HG03095 (cell line): ENCODE results near the gene DYNLRB2.
A peak's percentile ranks its signal among the peaks of the same experiment; 100 is the strongest.

Experiments
- ATAC-seq: cut with Tn5 transposase; IDR thresholded peaks from one replicate; pipeline ENCODE4 v1.9.1; 2021; ENCODE audit warnings: moderate library complexity; ENCODE audit not compliant: unreplicated experiment

Gene DYNLRB2

DNA sequence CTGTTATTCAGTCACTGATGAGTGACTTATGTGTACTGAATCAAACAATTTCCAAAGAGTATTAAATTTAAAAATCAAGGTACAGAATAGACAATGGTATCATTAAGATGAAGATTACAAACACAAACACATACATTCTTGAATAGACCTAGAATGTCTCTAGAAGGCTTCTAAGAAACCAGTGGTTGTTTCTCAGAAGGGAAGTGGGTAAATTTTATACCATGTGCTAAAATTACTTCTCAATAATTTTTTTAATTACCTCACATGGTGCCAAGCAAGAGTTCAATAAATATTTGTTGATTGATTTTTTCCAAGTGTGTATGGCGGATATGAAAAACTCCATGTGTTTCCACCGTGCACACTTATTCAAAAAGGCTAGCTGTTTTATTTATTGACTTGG is 6.4 kb downstream of the DYNLRB2 start:
- ATAC-seq: no peak

DNA sequence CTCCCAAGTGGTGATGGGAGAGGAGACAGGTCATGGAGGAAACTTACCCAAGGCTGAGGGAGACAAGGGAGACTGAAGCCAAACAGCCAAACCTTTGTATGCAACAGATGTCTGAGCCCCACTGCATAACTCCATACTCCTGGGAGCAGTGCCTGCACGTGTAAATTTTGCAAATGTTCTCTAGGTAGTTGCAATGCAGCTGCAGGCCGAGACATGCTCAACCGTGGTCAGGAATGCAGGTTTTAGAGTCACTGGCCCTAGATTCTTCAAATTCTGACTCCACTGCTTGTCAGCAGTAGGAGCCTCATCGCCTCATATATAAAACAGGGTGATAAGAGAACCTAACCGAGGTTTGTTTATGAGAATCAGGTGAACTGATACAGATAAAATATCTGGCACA is 11.5 kb downstream of the DYNLRB2 start:
- no peak for ATAC-seq

GRCh38 chr16:80554033-80554432 is 13.2 kb downstream of the DYNLRB2 start:
- ATAC-seq: no peak

DNA sequence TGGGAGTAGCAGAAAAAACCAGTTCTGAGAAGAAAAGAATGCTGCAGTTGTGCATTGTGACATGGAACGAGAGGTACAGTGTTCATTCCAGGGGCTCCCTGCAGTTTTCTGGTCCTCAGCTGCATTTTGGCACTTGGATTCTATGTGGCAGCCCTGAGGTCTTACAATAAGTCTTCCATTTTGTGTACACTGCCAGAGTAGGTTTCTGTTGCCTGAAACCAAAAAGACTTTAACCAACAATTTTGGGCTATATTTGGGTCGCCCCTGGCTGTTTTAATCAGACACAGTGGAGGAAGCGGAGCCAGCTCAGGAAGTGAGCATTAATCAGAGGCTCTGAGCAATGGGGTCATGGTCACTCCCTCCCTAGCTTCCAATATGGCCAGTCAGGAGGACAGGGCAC is 15.7 kb downstream of the DYNLRB2 start:
- no peak for ATAC-seq

GRCh38 chr16:80557037-80557436 is 16.2 kb downstream of the DYNLRB2 start:
- ATAC-seq: no peak

DNA sequence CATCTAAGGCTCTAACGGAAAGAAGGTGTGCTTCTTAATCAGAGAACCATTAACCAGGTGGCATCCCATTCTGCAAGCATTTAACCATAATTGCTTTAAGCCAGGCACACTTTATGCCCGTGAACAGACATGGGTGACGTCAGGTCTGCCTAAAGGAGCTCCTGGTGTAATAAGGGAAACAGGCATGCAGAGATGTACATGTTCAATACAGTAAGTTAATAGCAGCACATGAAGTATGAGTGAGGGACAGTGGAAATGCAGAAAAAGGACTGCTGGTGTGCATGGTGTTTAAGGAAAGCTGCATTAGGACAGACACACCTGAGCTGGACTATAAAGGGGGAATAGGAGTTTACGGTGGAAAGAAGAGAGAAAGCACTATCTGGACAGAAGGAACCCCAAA is 18.6 kb downstream of the DYNLRB2 start:
- no peak for ATAC-seq

GRCh38 chr16:80563066-80563465 is 22.3 kb downstream of the DYNLRB2 start:
- ATAC-seq: no peak

DNA sequence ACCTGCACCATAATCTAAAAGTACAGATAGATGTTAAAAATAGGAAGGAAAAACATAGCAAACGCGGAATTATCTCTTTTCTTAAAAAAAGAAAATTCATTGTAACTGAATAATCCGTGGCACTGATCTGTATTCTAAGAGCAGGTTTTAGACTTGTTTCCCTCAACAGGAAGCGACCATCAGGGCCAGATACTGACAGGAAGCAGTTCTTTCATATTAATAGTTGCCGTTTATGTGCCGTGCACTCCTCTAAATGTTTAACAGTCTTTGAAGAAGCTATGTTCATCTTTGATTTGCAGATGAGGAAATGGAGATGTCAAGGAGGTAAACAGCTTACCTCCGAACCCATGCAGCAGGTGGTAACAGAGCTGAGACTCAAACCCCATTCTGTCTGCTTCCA is 23.6 kb downstream of the DYNLRB2 start:
- no peak for ATAC-seq

DNA sequence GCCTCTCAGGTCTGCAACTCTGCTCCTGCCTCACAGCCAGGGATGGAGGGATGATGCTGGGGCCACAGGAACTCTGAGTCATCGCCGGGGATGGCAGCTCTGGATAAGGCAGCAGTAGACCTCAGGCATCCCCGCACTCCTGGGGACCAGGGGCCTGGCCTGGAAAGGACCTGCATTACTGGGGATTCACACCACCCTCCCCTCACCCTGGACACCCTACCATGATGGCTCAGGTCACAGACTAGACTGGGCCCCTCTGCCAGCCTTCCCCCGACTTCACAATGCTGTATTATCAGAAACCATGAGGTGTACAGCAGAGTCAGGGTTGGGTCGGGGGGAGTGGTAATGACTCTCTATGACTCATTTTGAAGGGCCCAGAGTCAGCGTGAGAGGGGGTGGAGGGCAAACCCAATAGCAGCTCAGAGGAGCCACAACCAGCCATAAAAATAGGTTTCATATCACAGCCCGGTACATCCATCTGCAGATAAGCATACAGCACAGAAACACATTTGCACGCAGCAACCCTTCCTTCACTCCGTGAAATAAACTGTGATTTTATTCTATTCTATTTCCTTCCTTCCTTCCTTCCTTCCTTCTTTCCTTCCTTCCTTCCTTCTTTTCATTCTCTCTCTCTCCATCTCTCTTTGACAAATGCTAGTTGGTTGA is 28.8 kb downstream of the DYNLRB2 start:
- peak; percentile 72 for ATAC-seq

DNA sequence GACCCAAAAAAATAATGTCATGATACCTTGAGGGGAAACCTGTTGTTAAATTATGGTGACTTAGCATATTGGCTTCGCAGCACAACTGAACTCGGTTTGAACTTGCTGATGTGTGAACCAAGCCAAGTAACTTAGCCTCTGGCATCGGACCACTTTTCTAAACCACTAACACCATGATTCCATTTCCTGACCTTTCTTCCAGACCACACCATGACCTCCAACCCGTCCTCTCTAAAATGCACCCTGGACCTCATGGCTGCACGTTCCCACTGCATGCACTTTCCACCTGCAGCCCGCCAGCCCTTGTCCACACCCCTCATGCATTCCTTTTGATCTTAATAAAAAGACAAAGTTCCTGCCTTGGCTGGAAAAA is 29.3 kb downstream of the DYNLRB2 start:
- no peak for ATAC-seq

DNA sequence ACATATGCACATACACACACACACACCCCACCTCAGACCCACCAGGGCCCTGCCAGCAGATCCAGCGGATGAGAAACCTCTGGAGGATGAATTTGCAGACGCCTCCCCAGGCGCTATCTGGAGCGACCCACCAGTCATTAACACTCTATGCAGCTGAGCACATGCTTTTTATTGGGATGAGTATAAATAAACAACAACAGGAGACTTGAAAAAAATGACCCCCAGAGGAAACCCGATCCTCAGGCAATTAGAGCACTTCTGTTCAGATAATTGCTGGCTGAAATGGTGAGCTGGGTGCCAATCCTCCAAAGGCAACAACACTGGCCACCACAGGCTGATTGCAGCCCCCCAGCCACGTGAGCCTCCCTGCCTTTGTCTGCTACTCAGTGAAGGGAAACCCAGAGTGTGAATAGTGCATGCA is 32.9 kb downstream of the DYNLRB2 start:
- no peak for ATAC-seq

DNA sequence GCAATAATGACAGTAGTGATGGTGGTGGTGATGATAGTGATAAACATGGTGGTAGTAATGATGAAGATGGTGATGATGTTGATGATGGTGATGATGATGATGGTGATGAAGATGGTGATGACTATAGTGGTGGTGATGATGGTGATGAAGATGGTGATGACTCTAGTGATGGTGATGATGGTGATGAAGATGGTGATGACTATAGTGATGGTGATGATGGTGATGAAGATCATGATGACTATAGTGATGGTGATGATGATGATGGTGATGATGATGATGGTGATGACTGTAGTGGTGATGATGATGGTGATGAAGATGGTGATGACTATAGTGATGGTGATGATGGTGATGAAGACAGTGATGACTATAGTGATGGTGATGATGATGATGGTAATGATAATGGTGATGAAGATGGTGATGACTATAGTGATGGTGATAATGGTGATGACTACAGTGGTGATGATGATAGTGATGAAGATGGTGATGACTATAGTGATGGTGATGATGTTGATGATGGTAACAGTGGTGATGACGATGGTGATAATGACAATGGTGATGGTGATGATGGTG is 35.6 kb downstream of the DYNLRB2 start:
- ATAC-seq: no peak

DNA sequence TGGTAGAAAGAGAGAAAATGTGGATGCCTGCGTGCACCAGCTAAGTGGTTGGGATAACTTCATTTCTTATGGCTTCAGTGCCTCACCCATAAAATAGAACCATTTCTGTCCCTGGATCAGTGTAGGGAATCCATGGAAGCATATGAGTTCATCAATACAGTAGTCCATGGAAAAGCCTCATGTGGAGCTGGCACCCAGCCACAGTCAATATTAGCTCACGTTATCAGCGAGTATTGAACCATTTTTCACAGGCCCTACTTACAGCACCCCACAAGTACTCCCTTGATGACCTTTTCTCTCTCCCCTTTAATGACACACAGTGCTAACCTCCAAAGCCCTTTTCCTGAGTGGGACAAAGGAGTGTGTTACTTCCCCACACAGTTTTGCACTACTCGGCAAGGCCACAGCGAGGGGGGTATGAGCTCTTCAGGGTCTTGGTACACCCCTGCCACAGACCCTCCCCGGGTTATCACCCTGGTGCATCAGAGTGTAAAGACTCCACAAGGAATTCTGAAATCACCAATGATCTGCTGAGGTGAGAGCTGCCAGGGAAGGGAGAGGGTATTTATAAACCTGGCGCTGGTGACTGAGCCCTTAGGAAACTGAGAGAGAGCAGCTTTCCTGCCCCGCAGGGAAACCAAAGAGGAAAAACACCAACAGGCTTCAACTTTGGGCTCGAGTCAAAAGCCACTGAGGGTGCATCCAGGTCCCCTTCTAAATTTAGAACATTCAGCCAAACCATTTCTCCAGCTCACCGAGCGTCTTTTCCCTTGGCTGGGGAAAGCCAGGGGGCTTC is 36.9 kb downstream of the DYNLRB2 start:
- ATAC-seq: no peak

- peak; percentile 87 for ATAC-seq
Measured at GRCh38 chr16:80580109-80580832, 39.5 kb downstream of the DYNLRB2 start.

GRCh38 chr16:80583466-80583865 is 42.7 kb downstream of the DYNLRB2 start:
- ATAC-seq: no peak

DNA sequence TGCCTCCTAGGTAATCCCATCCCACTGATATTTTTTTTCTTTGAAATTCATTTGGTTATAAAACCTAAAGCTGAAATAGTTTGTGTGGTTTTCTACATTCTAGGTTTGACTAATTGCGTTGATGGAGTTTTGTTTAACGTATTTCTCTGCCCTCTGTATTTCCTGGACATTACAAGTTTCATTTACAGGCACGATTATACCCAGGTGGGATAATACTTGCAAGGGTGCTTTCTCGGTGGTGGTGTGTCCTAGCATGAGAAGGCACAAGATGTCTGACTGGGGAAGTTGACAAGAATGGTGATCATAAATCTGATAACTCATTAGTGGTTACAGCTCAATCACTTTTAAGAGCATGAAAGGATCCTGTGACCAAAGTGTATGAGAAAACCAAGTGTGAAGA is 45.0 kb downstream of the DYNLRB2 start:
- no peak for ATAC-seq

DNA sequence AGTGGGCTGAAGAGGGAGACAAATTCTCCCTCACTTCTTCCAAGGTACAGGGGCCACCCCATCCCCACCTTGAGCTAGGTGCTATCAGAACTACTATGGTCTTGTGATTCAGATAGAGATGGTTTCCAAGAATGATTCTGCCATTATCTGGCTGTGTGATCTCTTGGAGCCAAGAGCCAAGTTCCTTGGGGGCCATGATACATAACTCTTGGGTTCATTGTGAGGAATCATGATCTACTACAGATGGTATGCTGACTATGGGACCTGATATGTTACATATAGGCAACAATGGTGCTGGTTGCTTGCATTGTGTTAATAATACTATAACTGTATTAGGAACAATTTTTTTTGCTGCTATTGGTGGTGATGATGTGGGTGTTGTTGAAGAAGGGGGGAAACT is 45.7 kb downstream of the DYNLRB2 start:
- no peak for ATAC-seq

GRCh38 chr16:80587071-80587470 is 46.3 kb downstream of the DYNLRB2 start:
- ATAC-seq: no peak

DNA sequence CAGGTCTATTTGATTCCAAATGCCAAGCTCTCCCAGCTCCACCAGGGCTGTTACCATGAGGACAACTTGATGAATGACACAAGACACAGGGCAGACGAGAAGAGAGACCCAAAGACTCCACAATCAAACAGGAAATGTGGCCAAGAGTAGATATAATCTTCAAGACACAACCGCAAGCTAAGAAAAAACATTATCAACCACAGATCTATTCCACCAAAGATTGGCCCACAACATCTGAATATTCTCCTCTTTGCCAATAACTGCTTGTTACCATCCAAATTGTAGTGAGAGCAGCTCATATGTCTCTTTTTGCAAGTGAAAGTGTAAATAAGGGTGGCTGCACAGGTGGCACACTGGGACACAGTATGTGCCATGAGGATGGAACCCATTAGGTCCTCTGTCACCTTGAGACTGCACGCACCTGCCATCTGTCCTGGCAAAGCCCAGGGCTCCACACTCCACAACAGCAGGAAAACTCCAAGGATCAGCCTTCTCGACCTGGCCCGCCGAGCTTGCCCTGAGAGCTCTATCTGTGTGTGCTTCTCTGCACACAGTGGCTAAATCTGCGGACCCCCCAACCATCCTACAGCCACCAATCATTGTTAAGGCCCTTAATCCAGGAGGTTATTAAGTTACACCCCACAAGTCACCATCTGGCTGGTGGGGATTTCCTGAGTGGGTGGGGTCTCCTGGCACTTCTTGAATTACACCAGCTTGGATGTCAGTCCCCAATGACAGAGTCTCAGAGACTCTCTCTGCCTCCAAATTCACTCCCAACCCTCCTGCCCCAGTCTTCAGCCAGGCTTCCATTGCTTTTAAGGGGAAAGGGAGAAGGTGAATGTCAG is 50.5 kb downstream of the DYNLRB2 start:
- no peak for ATAC-seq

GRCh38 chr16:80592273-80592672 is 51.5 kb downstream of the DYNLRB2 start:
- ATAC-seq: no peak

GRCh38 chr16:80594756-80595155 is 54.0 kb downstream of the DYNLRB2 start:
- no peak for ATAC-seq
